Esophagus muscularis mucosa (tissue), 4 donors: Measurements from ENCODE around the gene TERT. TPM values are rescaled to one million over a fixed set of nuclear protein-coding genes. Genes with fewer than 3 reads are reported as not detected.
"Not testable (repeated sequence)": the region's sequence is repeated elsewhere in the genome, so short reads cannot be mapped to it uniquely, and the experiment has no call there.

Source experiments
- DNase-seq: peaks from one replicate; pipeline ENCODE4 v3.0.0-alpha.2; 2017; ENCODE audit errors: extremely low spot score
- H3K27ac ChIP-seq, 4 donors: fragments of 200-600 bp; sonication (generic); replicated peaks in 1 of 4; 1 replicate in 3 of 4; 2 replicates in 1 of 4; pipeline ENCODE4 v1.5.1; 2016 to 2019; ENCODE audit warnings: mild to moderate bottlenecking in 1 of 4
- H3K27me3 ChIP-seq, 4 donors: fragments of 200-600 bp; sonication (generic); one replicate each; pipeline versions ENCODE4 v1.5.1 to v1.6.0; 2016 to 2019
- H3K36me3 ChIP-seq, 4 donors: fragments of 200-600 bp; sonication (generic); one replicate each; pipeline ENCODE4 v1.5.1; 2016 to 2019
- H3K4me1 ChIP-seq, 4 donors: fragments of 200-600 bp; sonication (generic); one replicate each; pipeline ENCODE4 v1.5.1; 2016 to 2019
- H3K4me3 ChIP-seq, 4 donors: fragments of 200-600 bp; sonication (generic); 1 replicate in 2 of 4; 2 replicates in 2 of 4; pipeline ENCODE4 v1.5.1; 2016 to 2019; ENCODE audit warnings: mild to moderate bottlenecking in 4 of 4, moderate library complexity in 1 of 4
- H3K9me3 ChIP-seq, 4 donors: fragments of 200-600 bp; sonication (generic); 1 replicate in 3 of 4; 2 replicates in 1 of 4; pipeline ENCODE4 v1.5.1; 2016 to 2019
- EP300 ChIP-seq: sonication (generic); formaldehyde crosslinking; IDR thresholded peaks from one replicate; pipeline ENCODE4 v1.6.1; 2017; ENCODE audit warnings: antibody characterized with exemption
- POLR2A ChIP-seq: fragments of 450-650 bp; IDR thresholded peaks from one replicate; pipeline ENCODE4 v1.6.1; 2017; ENCODE audit warnings: antibody characterized with exemption, moderate library complexity, mild to moderate bottlenecking, low read depth
- POLR2AphosphoS5 ChIP-seq, 2 donors: sonication (generic); formaldehyde crosslinking; IDR thresholded peaks; one replicate each; pipeline ENCODE4 v1.6.1; 2017; ENCODE audit warnings: antibody characterized with exemption in 2 of 2
- WGBS: methylation state at CpG from one replicate; pipeline ENCODE4 v1.1.5; 2018; 5-methylcytosine and 5-hydroxymethylcytosine counted together
- intact Hi-C: fragments of 100-400 bp; cut with DNase I; formaldehyde crosslinking; loops from one replicate; pipeline ENCODE4 v1.15.1; 2023
- total RNA-seq, 4 donors: library from RNA; depleted of rRNA; stranded (reverse); fragments of >200 nt; gene quantifications; one replicate each; pipeline versions ENCODE4 v1.1.0 to v1.2.1, GENCODE V29; 2016
- TF ChIP-seq, protein P1 (sequence below), 3 experiments: fragments of 200-600 bp in 2 of 3; fragments of 450-650 bp in 1 of 3; sonication (generic) in 2 of 3; IDR thresholded peaks; one replicate each; pipeline ENCODE4 v1.5.1; 2017 to 2019; ENCODE audit warnings: antibody characterized with exemption in 3 of 3, mild to moderate bottlenecking in 2 of 3, moderate library complexity in 1 of 3

Gene TERT
- total RNA-seq, 4 donors from 2014 or later = not detected

DNA sequence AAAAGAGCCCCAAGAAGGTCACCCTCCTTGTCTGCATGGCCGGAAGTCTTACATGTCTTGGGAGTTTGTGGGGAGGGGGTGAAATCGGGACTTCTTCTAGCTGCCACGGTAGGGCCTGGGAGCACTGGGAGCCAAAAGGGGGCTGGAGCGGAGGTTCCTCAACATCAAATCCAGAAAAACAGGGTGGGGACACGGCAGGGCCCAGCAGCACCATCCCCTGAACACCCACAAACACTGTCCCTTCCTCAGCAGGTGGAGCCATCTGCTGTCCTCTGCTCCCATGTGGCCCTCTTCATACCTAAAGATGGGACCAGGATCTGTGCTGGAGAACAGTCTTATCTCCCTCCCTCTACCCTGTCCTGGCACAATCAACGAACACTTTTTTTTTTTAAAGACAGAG lies 2.7 kb downstream of the TERT start:
- Histone ChIP-seq H3K4me3 (no peak overlapping the region), H3K9me3 (peaks cover 0 to 8% (median 3%) of the 10 kb centered on the region in 4 donors), H3K27me3 (peaks cover 0 to 86% (median 9%) of the 10 kb centered on the region in 4 donors), H3K36me3 (no peaks in the 10 kb centered on the region), H3K27ac (no peak overlapping the region), H3K4me1 (peaks cover 0 to 14% (median 12%) of the 10 kb centered on the region in 4 donors)
- TF ChIP-seq POLR2A (no peak), EP300 (no peak), POLR2AphosphoS5 (IDR thresholded peaks at IDR 0.05) (no peak)
- intact Hi-C loops = no loop called here
- no peak for DNase-seq
- 73% methylated on average over 6 of the region's 6 CpGs for WGBS

GRCh38 chr5:1291611-1292080 lies 3.2 kb downstream of the TERT start:
- intact Hi-C loops = no loop called here
- TF ChIP-seq, protein P1, sequence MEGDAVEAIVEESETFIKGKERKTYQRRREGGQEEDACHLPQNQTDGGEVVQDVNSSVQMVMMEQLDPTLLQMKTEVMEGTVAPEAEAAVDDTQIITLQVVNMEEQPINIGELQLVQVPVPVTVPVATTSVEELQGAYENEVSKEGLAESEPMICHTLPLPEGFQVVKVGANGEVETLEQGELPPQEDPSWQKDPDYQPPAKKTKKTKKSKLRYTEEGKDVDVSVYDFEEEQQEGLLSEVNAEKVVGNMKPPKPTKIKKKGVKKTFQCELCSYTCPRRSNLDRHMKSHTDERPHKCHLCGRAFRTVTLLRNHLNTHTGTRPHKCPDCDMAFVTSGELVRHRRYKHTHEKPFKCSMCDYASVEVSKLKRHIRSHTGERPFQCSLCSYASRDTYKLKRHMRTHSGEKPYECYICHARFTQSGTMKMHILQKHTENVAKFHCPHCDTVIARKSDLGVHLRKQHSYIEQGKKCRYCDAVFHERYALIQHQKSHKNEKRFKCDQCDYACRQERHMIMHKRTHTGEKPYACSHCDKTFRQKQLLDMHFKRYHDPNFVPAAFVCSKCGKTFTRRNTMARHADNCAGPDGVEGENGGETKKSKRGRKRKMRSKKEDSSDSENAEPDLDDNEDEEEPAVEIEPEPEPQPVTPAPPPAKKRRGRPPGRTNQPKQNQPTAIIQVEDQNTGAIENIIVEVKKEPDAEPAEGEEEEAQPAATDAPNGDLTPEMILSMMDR (IDR thresholded peaks at IDR 0.05) = no peak
- TF ChIP-seq EP300 = no peak
- TF ChIP-seq POLR2A = no peak
- no peak for TF ChIP-seq POLR2AphosphoS5 (IDR thresholded peaks at IDR 0.05)
- Histone ChIP-seq H3K27ac (no peak overlapping the region), H3K27me3 (peaks cover 0 to 81% (median 9%) of the 10 kb centered on the region in 4 donors), H3K4me3 (no peak overlapping the region), H3K9me3 (peaks cover 0 to 8% (median 3%) of the 10 kb centered on the region in 4 donors), H3K4me1 (peaks cover 0 to 14% (median 12%) of the 10 kb centered on the region in 4 donors), H3K36me3 (no peaks in the 10 kb centered on the region)
- WGBS = 91% methylated on average over 22 of the region's 24 CpGs
- no peak for DNase-seq

GRCh38 chr5:1290956-1291355 lies 3.9 kb downstream of the TERT start:
- WGBS = 85% methylated on average over 8 of the region's 24 CpGs
- DNase-seq = not testable (repeated sequence)

DNA sequence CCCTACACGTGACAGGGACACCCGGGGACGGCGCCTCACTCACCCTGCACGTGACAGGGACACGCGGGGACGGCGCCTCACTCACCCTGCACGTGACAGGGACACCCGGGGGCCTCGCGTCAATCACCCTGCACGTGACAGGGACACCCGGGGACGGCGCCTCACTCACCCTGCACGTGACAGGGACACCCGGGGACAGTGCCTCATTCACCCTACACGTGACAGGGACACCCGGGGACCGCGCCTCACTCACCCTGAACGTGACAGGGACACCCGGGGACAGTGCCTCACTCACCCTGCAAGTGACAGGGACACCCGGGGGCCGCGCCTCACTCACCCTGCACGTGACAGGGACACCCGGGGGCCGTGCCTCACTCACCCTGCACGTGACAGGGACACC lies 5.3 kb downstream of the TERT start:
- H3K27me3 ChIP-seq = peaks cover 0 to 62% (median 4%) of the 10 kb centered on the region in 4 donors
- H3K4me1 ChIP-seq, H3K27ac ChIP-seq, H3K9me3 ChIP-seq, DNase-seq, intact Hi-C loops, H3K4me3 ChIP-seq, H3K36me3 ChIP-seq: not testable (repeated sequence)
- WGBS = 93% methylated on average over 3 of the region's 32 CpGs

More at GRCh38 chr5:1290956-1291355, 3.9 kb downstream of the TERT start:
- Histone ChIP-seq H3K4me1 (peaks cover 0 to 14% (median 12%) of the 10 kb centered on the region in 4 donors), H3K27me3 (peaks cover 0 to 76% (median 9%) of the 10 kb centered on the region in 4 donors)
- H3K4me3 ChIP-seq, H3K36me3 ChIP-seq, H3K27ac ChIP-seq, intact Hi-C loops, H3K9me3 ChIP-seq: not testable (repeated sequence)

GRCh38 chr5:1288439-1289335 lies 6.2 kb downstream of the TERT start:
- intact Hi-C loops = no loop called here
- no peak overlapping the region for H3K27ac ChIP-seq
- no peaks in the 10 kb centered on the region for H3K4me1 ChIP-seq
- no peak for TF ChIP-seq POLR2A
- no peak for TF ChIP-seq POLR2AphosphoS5 (IDR thresholded peaks at IDR 0.05)
- TF ChIP-seq EP300 = no peak
- 92% methylated on average over 36 of the region's 37 CpGs for WGBS
- peaks cover 0 to 8% (median 3%) of the 10 kb centered on the region in 4 donors for H3K9me3 ChIP-seq
- DNase-seq = no peak
- no peaks in the 10 kb centered on the region for H3K36me3 ChIP-seq
- no peak overlapping the region for H3K4me3 ChIP-seq
- H3K27me3 ChIP-seq = peaks cover 0 to 53% (median 0%) of the 10 kb centered on the region in 4 donors

DNA sequence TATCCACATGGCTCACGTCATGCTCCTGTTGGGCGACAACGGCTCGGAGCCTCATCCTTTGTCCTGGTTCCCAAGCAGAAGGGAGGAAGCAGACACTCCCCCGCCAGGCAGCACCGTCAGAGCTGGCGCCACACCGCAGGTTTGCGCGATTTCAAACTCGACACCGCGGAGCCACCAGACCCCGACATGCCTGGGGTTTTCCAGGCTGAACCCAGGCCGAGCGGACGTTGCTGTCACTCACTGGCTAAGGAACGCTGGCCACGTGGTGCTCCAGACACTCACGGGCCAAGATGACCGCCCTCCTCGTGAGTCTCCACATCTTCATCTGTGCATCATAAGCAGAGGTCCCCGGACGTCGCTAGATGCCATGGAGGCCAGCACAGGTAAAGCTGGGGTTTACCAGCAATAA lies 9.0 kb downstream of the TERT start:
- TF ChIP-seq, protein P1 (IDR thresholded peaks at IDR 0.05) = no peak
- no peak for TF ChIP-seq EP300
- TF ChIP-seq POLR2A = no peak
- TF ChIP-seq POLR2AphosphoS5 (IDR thresholded peaks at IDR 0.05) = no peak
- Histone ChIP-seq H3K4me3 (no peak overlapping the region), H3K4me1 (no peaks in the 10 kb centered on the region), H3K27ac (no peak overlapping the region), H3K27me3 (peaks cover 0 to 25% (median 0%) of the 10 kb centered on the region in 4 donors), H3K36me3 (no peaks in the 10 kb centered on the region), H3K9me3 (peaks cover 0 to 8% (median 3%) of the 10 kb centered on the region in 4 donors)
- intact Hi-C loops = no loop called here
- DNase-seq = no peak
- whole genome bisulfite sequencing = 89% methylated on average over 9 of the region's 25 CpGs
